HepG2 (cell line): ENCODE data around the gene TRAPPC12. TPM values are rescaled to one million over a fixed set of nuclear protein-coding genes. Genes with fewer than 3 reads are reported as not detected.

Experiments
- CERS6 ChIP-seq: sonication (generic); formaldehyde crosslinking; IDR thresholded peaks from 2 replicates; pipeline ENCODE4 v1.5.0; 2020; ENCODE audit warnings: missing genetic modification reagents
- DMAP1 ChIP-seq: IDR thresholded peaks from 2 replicates; pipeline ENCODE4 v1.6.1; 2016
- HDAC2 ChIP-seq: sonication (generic); formaldehyde crosslinking; IDR thresholded peaks from 2 replicates; pipeline ENCODE4 v1.4.0; 2020; ENCODE audit warnings: missing genetic modification reagents
- HNF1B ChIP-seq: sonication (generic); formaldehyde crosslinking; IDR thresholded peaks from 2 replicates; pipeline ENCODE4 v1.5.1; 2020; ENCODE audit warnings: mild to moderate bottlenecking, moderate library complexity, missing genetic modification reagents
- HNF4A ChIP-seq: sonication (generic); formaldehyde crosslinking; IDR thresholded peaks from 2 replicates; pipeline ENCODE4 v1.4.0; 2020; ENCODE audit warnings: missing genetic modification reagents
- IKZF1 ChIP-seq: fragments of 450-650 bp; IDR thresholded peaks from 2 replicates; pipeline ENCODE4 v1.7.1; 2016
- JDP2 ChIP-seq: sonication (generic); formaldehyde crosslinking; IDR thresholded peaks from 2 replicates; pipeline ENCODE4 v1.8.1; 2022; ENCODE audit warnings: missing genetic modification reagents, borderline replicate concordance
- MYC ChIP-seq: sonication (generic); formaldehyde crosslinking; IDR thresholded peaks from 2 replicates; pipeline ENCODE4 v1.9.0; 2021; ENCODE audit warnings: missing genetic modification reagents, borderline replicate concordance
- NCOA5 ChIP-seq: sonication (generic); formaldehyde crosslinking; IDR thresholded peaks from 2 replicates; pipeline ENCODE4 v1.4.0; 2020; ENCODE audit warnings: missing genetic modification reagents
- NFAT5 ChIP-seq: sonication (generic); formaldehyde crosslinking; IDR thresholded peaks from 2 replicates; pipeline ENCODE4 v1.4.0; 2020; ENCODE audit warnings: missing genetic modification reagents
- PRMT3 ChIP-seq: sonication (generic); formaldehyde crosslinking; IDR thresholded peaks from 2 replicates; pipeline ENCODE4 v1.8.1; 2022; ENCODE audit warnings: low read depth, mild to moderate bottlenecking, moderate library complexity, missing genetic modification reagents, borderline replicate concordance
- REPIN1 ChIP-seq: sonication (generic); formaldehyde crosslinking; IDR thresholded peaks from 2 replicates; pipeline ENCODE4 v1.8.0; 2022; ENCODE audit warnings: missing genetic modification reagents, low read depth, mild to moderate bottlenecking, borderline replicate concordance
- SP140L ChIP-seq: sonication (generic); formaldehyde crosslinking; IDR thresholded peaks from 2 replicates; pipeline ENCODE4 v1.4.0; 2020; ENCODE audit warnings: missing genetic modification reagents, borderline replicate concordance
- TFDP2 ChIP-seq: sonication (generic); formaldehyde crosslinking; IDR thresholded peaks from 2 replicates; pipeline ENCODE4 v1.4.0; 2020; ENCODE audit warnings: missing genetic modification reagents
- THAP8 ChIP-seq: sonication (generic); formaldehyde crosslinking; IDR thresholded peaks from 2 replicates; pipeline ENCODE4 v1.5.1; 2020; ENCODE audit warnings: missing genetic modification reagents, mild to moderate bottlenecking, borderline replicate concordance
- ZNF232 ChIP-seq: sonication (generic); formaldehyde crosslinking; IDR thresholded peaks from 2 replicates; pipeline ENCODE4 v1.4.0; 2020; ENCODE audit warnings: missing genetic modification reagents, borderline replicate concordance
- ZNF24 ChIP-seq: fragments of 450-650 bp; IDR thresholded peaks from 2 replicates; pipeline ENCODE4 v1.6.1; 2017; ENCODE audit warnings: antibody characterized with exemption, mild to moderate bottlenecking
- ZNF468 ChIP-seq: sonication (generic); formaldehyde crosslinking; IDR thresholded peaks from 2 replicates; pipeline ENCODE4 v1.8.0; 2022; ENCODE audit warnings: mild to moderate bottlenecking, moderate library complexity, missing genetic modification reagents
- ZNF564 ChIP-seq: sonication (generic); formaldehyde crosslinking; IDR thresholded peaks from 2 replicates; pipeline ENCODE4 v1.8.1; 2023; ENCODE audit warnings: mild to moderate bottlenecking, missing genetic modification reagents
- ZNF616 ChIP-seq: sonication (generic); formaldehyde crosslinking; IDR thresholded peaks from 2 replicates; pipeline ENCODE4 v1.5.0; 2020; ENCODE audit warnings: low read depth, mild to moderate bottlenecking, missing genetic modification reagents
- ZNF724P ChIP-seq: sonication (generic); formaldehyde crosslinking; IDR thresholded peaks from 2 replicates; pipeline ENCODE4 v1.8.0; 2022; ENCODE audit warnings: missing genetic modification reagents, borderline replicate concordance
- polyA plus RNA-seq, 8 experiments: library from polyadenylated mRNA; depleted of rRNA in 3 of 8; stranded (reverse) in 7 of 8; unstranded in 1 of 8; fragments of >200 nt; fragmentation: Illumina TruSeq in 4 of 8; extraction: Trizol in 4 of 8; gene quantifications; 2 replicates each; pipeline versions ENCODE4 v1.2.1 to v1.2.3, GENCODE V29; 2011 to 2016; ENCODE audit warnings: low read depth in 4 of 8, missing spikeins in 1 of 8, mixed read lengths in 1 of 8; ENCODE audit not compliant: insufficient read depth in 1 of 8
- total RNA-seq, 5 experiments: library from RNA; depleted of rRNA; stranded (reverse); fragments of >200 nt; fragmentation: Illumina TruSeq; extraction: Trizol; gene quantifications; 2 replicates each; pipeline ENCODE4 v1.2.3, GENCODE V29; 2016; ENCODE audit warnings: low read depth in 1 of 5

TRAPPC12 gene
- total and polyA plus RNA-seq, 2 of the 13 experiments (the other 11 are each of a cell fraction or from before 2014, with no cell fraction given) = 46.4 to 97.7 TPM

- no peak for TF ChIP-seq CERS6 (CRISPR knock-in tag)
- TF ChIP-seq ZNF24 = no peak
- TF ChIP-seq DMAP1 (CRISPR knock-in tag) = no peak; the same call in 1 of the 2 replicates
- TF ChIP-seq IKZF1 = no peak
- 0 out of 2 replicates have a peak, but pooled peaks have one; percentile 28 for TF ChIP-seq ZNF564
- no peak for TF ChIP-seq NFAT5 (CRISPR knock-in tag)
- peak; percentile 73; the same call in 1 of the 2 replicates for TF ChIP-seq REPIN1 (CRISPR knock-in tag)
- TF ChIP-seq ZNF232 (CRISPR knock-in tag) = no peak
- TF ChIP-seq THAP8 (CRISPR knock-in tag) = no peak
- peak; percentile 90 for TF ChIP-seq ZNF468
- TF ChIP-seq NCOA5 (CRISPR knock-in tag) = no peak
- no peak for TF ChIP-seq JDP2 (CRISPR knock-in tag)
- TF ChIP-seq HNF1B = peak; percentile 86; the same call in 1 of the 2 replicates
- TF ChIP-seq ZNF724P (CRISPR knock-in tag) = peak; percentile 78; the same call in 1 of the 2 replicates
- peak; percentile 91 for TF ChIP-seq HDAC2 (CRISPR knock-in tag)
- 0 out of 2 replicates have a peak, but pooled peaks have one; percentile 57 for TF ChIP-seq SP140L (CRISPR knock-in tag)
- TF ChIP-seq PRMT3 (CRISPR knock-in tag) = no peak
- TF ChIP-seq ZNF616 = no peak
- TF ChIP-seq TFDP2 (CRISPR knock-in tag) = 0 out of 2 replicates have a peak, but pooled peaks have one; percentile 16
- TF ChIP-seq HNF4A = peak; percentile 93
- no peak for TF ChIP-seq MYC (CRISPR knock-in tag)
Observed at GRCh38 chr2:3465844-3466481, 86.5 kb downstream of the TRAPPC12 start (continued).
